Cardiac fibroblast (primary cell): Measurements from ENCODE around the gene MRE11.
A peak's percentile ranks its signal among the peaks of the same experiment; 100 is the strongest.

Experiments
- DNase-seq, 2 donors: peaks; one replicate each; pipeline versions ENCODE4 v3.0.0 to v3.0.0-alpha.2; 2010; ENCODE audit warnings: low read depth in 2 of 2
- H3K4me3 ChIP-seq, 2 donors: replicated peaks in 1 of 2; 1 replicate in 1 of 2; 2 replicates in 1 of 2; pipeline ENCODE4 v1.5.1; 2011; ENCODE audit warnings: low read depth in 2 of 2, low read length in 2 of 2, mild to moderate bottlenecking in 2 of 2, moderate library complexity in 1 of 2
- CTCF ChIP-seq: IDR thresholded peaks from one replicate; pipeline ENCODE4 v1.5.1; 2011; ENCODE audit warnings: low read depth, mild to moderate bottlenecking, low read length, inconsistent platforms

The MRE11 gene

GRCh38 chr11:94417386-94417987 lies 76.2 kb downstream of the MRE11 start:
- DNase-seq, result peak; percentile 61 to 63
- TF ChIP-seq CTCF, result peak; percentile 52

GRCh38 chr11:94405062-94405833 lies 88.4 kb downstream of the MRE11 start:
- H3K4me3 ChIP-seq, result no peak overlapping the region

More at GRCh38 chr11:94417386-94417987, 76.2 kb downstream of the MRE11 start:
- no peak overlapping the region for H3K4me3 ChIP-seq

GRCh38 chr11:94402355-94402754 lies 91.3 kb downstream of the MRE11 start:
- no peak for TF ChIP-seq CTCF
- DNase-seq, result no peak
- no peak overlapping the region for H3K4me3 ChIP-seq

More at GRCh38 chr11:94405062-94405833, 88.4 kb downstream of the MRE11 start:
- no peak for TF ChIP-seq CTCF
- DNase-seq, result no peak

- peak overlapping the region; percentile 31 to 35 for H3K4me3 ChIP-seq
- TF ChIP-seq CTCF, result no peak
- DNase-seq, result peak in 1 of 2 donors; percentile 6
Measured at GRCh38 chr11:94401773-94402265, 91.8 kb downstream of the MRE11 start.

- DNase-seq, result peak; percentile 2 to 10
- TF ChIP-seq CTCF, result no peak
- peak within 1 kb of the TSS; percentile 31 to 35 for H3K4me3 ChIP-seq
Measured at GRCh38 chr11:94400839-94401772, 92.5 kb downstream of the MRE11 start, which contains the start of gene GPR83. TSS of gene GPR83 (minus strand) at chr11:94401419. CDS start at chr11:94401247, 172 bp downstream.

GRCh38 chr11:94400457-94400838 lies 93.2 kb downstream of the MRE11 start:
- no peak overlapping the region for H3K4me3 ChIP-seq
- DNase-seq, result no peak
- no peak for TF ChIP-seq CTCF
